Measurements from ENCODE around the gene CYP27A1. TPM values are rescaled to one million over a fixed set of nuclear protein-coding genes. Genes with fewer than 3 reads are reported as not detected.

Gene CYP27A1
- total and polyA plus RNA-seq, 2 of the 4 experiments (the other 2 are of a cell fraction) = 5.2 to 5.3 TPM

DNA sequence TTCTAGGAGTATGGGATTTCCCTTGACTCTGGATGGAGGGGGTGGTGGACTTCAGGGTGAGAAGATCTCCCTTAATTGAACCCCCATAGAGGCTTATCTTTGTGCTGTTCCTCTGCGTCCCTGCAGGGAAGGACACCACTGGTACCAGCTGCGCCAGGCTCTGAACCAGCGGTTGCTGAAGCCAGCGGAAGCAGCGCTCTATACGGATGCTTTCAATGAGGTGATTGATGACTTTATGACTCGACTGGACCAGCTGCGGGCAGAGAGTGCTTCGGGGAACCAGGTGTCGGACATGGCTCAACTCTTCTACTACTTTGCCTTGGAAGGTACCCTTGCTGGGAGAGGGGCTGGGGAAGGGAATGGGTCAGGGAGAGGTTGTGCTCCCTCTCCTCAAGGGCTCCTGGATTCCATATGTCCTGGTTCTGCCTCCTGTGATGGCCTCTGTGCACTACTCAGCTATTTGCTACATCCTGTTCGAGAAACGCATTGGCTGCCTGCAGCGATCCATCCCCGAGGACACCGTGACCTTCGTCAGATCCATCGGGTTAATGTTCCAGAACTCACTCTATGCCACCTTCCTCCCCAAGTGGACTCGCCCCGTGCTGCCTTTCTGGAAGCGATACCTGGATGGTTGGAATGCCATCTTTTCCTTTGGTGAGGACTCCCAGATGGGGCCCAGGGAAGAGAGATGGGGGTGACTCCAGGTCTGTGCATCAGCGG is 30.3 kb downstream of the CYP27A1 start:
- peaks cover 2% of the 10 kb centered on the region for H3K4me1 ChIP-seq (ENCODE audit: control insufficient read depth, insufficient read depth, low read length)
- H4K5ac ChIP-seq (ENCODE audit: low read depth, low read length) = no peak overlapping the region
- H3K4me3 ChIP-seq (ENCODE audit: insufficient read depth, low read depth, low read length) = no peak overlapping the region
- no peak overlapping the region for H2AK5ac ChIP-seq (ENCODE audit: low read depth, low read length)
- H3K56ac ChIP-seq (ENCODE audit: extremely low read depth, insufficient read depth, low read length) = no peak overlapping the region
- H3K27ac ChIP-seq (ENCODE audit: insufficient read depth, low read length) = no peak overlapping the region
- H3K9ac ChIP-seq (ENCODE audit: low read depth, low read length) = no peak overlapping the region
- H3K36me3 ChIP-seq (ENCODE audit: control insufficient read depth, insufficient read depth, low read length) = peaks cover 24% of the 10 kb centered on the region
- TF ChIP-seq POLR2A (IDR thresholded peaks at IDR 0.05; ENCODE audit: low read depth, low read length) (no peak), NFE2L2 (IDR thresholded peaks at IDR 0.05; ENCODE audit: low read depth, low read length) (no peak), RCOR1 (IDR thresholded peaks at IDR 0.05; ENCODE audit: insufficient replicate concordance, low read length) (no peak), RFX5 (IDR thresholded peaks at IDR 0.05; ENCODE audit: low read depth, low read length) (no peak), MAZ (IDR thresholded peaks at IDR 0.05; ENCODE audit: borderline replicate concordance, low read depth, low read length) (no peak), CHD1 (IDR thresholded peaks at IDR 0.05; ENCODE audit: low read depth, low read length) (no peak), SMC3 (IDR thresholded peaks at IDR 0.05; ENCODE audit: low read depth, low read length) (no peak), CEBPB (IDR thresholded peaks at IDR 0.05; ENCODE audit: low read depth, low read length) (no peak), MAFK (IDR thresholded peaks at IDR 0.05; ENCODE audit: low read depth, low read length) (no peak), MXI1 (IDR thresholded peaks at IDR 0.05; ENCODE audit: borderline replicate concordance, low read depth, low read length) (no peak), ELK1 (IDR thresholded peaks at IDR 0.05; ENCODE audit: borderline replicate concordance, low read depth, low read length) (no peak), FOS (IDR thresholded peaks at IDR 0.05; ENCODE audit: low read depth, low read length) (no peak), BHLHE40 (IDR thresholded peaks at IDR 0.05; ENCODE audit: low read depth, low read length) (no peak)
- TF ChIP-seq, protein P1, sequence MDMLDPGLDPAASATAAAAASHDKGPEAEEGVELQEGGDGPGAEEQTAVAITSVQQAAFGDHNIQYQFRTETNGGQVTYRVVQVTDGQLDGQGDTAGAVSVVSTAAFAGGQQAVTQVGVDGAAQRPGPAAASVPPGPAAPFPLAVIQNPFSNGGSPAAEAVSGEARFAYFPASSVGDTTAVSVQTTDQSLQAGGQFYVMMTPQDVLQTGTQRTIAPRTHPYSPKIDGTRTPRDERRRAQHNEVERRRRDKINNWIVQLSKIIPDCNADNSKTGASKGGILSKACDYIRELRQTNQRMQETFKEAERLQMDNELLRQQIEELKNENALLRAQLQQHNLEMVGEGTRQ (IDR thresholded peaks at IDR 0.05; ENCODE audit: low read depth, low read length) = no peak
- TF ChIP-seq, protein P2, sequence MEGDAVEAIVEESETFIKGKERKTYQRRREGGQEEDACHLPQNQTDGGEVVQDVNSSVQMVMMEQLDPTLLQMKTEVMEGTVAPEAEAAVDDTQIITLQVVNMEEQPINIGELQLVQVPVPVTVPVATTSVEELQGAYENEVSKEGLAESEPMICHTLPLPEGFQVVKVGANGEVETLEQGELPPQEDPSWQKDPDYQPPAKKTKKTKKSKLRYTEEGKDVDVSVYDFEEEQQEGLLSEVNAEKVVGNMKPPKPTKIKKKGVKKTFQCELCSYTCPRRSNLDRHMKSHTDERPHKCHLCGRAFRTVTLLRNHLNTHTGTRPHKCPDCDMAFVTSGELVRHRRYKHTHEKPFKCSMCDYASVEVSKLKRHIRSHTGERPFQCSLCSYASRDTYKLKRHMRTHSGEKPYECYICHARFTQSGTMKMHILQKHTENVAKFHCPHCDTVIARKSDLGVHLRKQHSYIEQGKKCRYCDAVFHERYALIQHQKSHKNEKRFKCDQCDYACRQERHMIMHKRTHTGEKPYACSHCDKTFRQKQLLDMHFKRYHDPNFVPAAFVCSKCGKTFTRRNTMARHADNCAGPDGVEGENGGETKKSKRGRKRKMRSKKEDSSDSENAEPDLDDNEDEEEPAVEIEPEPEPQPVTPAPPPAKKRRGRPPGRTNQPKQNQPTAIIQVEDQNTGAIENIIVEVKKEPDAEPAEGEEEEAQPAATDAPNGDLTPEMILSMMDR (conservative IDR thresholded peaks at IDR 0.05; ENCODE audit: low read depth, low read length) = no peak
- CTCF ChIA-PET = no interaction called here
- H3K14ac ChIP-seq (replicated peaks; ENCODE audit: low read depth, low read length) = no peak overlapping the region
- no peaks in the 10 kb centered on the region; a peak in 1 of 4 replicates for H3K79me1 ChIP-seq (ENCODE audit: low read depth in 1 of 2, low read length in 2 of 2)
- H4K20me1 ChIP-seq (ENCODE audit: insufficient read depth, low read length) = no peaks in the 10 kb centered on the region
- H2BK5ac ChIP-seq (ENCODE audit: low read depth, low read length, poor library complexity, severe bottlenecking) = no peak overlapping the region
- H2BK20ac ChIP-seq (ENCODE audit: low read depth, low read length) = no peak overlapping the region
- no peaks in the 10 kb centered on the region for H3K9me3 ChIP-seq (ENCODE audit: control insufficient read depth, insufficient read depth, low read length)
- WGBS, 2 experiments (ENCODE audit: extremely low coverage in 2 of 2, insufficient read length in 1 of 2) = 98% methylated on average over 8 of the region's 21 CpGs; no CpG with 5 or more reads in 1 of the 2 experiments
- H2AK9ac ChIP-seq (replicated peaks; ENCODE audit: low read depth, low read length, poor library complexity) = no peak overlapping the region
- no peak overlapping the region for H3K18ac ChIP-seq (ENCODE audit: low read depth, low read length)
- no peak overlapping the region for H4K8ac ChIP-seq (ENCODE audit: low read depth in 2 of 2, low read length in 2 of 2)
- no peak overlapping the region for H2AFZ ChIP-seq (replicated peaks; ENCODE audit: low read length, poor library complexity)
- no peak overlapping the region for H3K23ac ChIP-seq (ENCODE audit: low read depth, low read length)
- DNase-seq = no peak
- H4K91ac ChIP-seq (ENCODE audit: insufficient read depth, low read depth, low read length) = no peak overlapping the region
- H2BK15ac ChIP-seq (ENCODE audit: low read depth, low read length) = no peak overlapping the region
- BruUV-seq (replicated peaks) = no TSS peak
- dilution Hi-C loops (cut with HindIII; ENCODE audit: low sequenced_read_pairs, unreplicated experiment) = no loop called here
- in situ Hi-C loops (cut with MboI; ENCODE audit: low sequenced_read_pairs) = no loop called here
- POLR2A ChIA-PET (ENCODE audit: unreplicated experiment) = no interaction called here
- no peaks in the 10 kb centered on the region; the same call in 1 of the 2 replicates for H3K27me3 ChIP-seq (ENCODE audit: control insufficient read depth, insufficient read depth, low read length)
- H2BK120ac ChIP-seq (ENCODE audit: low read depth, low read length) = no peak overlapping the region
- no peak for ATAC-seq (ENCODE audit: low read depth)
- H3K4me2 ChIP-seq (ENCODE audit: low read depth, low read length) = no peak overlapping the region
- no peak overlapping the region for H3K4ac ChIP-seq (ENCODE audit: low read depth, low read length)
- intact Hi-C loops (cut with micrococcal nuclease) = no loop called here
- peaks cover 5% of the 10 kb centered on the region; the same call in 1 of the 2 replicates for H3K9me1 ChIP-seq (ENCODE audit: insufficient read depth, low read length)

Measured in IMR-90 (cell line).